ENCODE data around the gene CMSS1.

CMSS1 gene

DNA sequence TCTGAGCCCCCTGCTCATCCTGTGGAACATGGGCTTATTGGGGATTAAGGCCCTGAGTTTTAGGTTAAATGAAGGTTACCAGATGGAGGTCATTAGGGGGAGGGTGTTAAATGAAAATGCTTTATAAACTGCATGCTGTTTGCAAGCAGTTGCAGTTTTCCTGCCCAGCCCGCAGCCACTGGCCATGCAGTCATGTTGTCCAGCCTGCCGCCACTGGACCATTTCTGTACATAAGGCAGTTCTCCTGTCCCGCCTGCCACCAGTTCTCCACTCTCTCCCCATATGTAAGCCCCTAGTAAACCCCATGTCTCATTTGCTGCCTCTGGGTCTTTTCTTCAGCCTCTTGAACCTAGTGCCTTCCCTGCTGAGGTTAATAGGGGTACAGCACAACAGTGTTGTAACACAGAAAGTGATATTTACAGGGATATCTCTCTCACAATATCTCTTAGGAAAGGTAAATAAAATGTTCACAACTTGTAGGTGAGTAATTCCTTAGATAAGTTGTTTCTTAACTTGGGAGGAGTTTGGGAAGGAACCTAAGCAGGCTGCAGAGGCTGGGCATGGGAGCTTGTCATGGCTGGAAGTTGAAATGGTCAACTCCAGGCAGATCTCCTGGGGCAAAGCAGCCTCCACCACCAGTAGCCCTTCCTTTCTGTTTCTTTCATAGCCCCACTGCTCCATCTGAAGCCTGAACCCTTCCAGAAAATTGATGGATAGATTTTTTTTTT is 148.2 kb downstream of the CMSS1 start:
- no peak for DNase-seq

DNA sequence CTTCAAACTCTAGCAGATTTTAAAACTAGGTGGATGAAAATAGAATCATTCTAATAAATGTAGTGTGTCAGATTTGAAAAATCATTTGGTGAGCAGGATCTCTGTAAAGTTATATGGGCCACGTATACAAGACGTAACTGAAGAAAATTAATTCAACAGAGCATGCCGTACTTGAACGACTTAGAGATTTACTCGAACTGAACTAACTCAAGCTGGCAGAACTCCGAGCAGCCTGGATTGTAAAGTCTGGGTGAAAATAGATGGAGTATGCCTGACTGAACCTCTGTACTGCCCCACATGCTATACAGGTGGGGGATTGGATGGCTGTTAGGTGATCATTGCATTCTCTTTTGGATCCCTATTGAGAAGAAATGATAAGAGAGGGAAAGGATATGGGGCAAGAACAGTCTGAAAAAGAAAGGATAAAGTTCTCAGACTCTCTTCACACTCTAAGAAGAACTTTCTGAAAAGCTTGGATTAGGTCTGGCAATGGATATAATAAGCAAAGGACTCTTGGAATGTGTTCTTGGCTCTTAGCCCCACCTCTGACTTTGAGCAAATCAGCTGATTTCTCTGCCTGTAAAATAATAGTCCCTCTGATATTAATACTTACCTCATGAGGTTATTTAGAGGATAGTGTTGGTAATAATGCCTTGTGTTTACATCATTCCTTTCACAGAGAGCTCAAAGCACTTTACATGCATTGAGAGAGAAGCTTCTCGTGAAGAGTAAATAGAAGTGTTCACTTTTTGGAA is 149.2 kb downstream of the CMSS1 start:
- DNase-seq = no peak

DNA sequence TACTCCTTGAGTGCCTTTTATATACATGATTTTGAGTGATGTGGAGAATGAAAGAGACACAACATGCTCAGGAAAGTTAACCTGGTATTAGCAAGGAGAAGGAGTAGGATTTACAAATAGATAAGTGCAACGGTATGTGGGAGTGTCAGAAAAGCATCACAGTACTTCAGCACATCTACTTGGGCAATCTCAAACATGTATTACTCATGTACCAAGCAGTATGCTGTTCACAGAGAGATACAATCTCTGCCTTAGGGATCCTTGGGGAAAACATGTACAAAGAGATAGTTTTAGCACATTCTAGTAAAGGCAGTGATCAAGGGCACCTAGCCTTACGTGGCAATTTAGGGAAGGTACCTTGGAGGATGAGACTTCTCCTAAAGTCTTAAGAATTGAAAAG is 150.1 kb downstream of the CMSS1 start:
- DNase-seq = no peak

DNA sequence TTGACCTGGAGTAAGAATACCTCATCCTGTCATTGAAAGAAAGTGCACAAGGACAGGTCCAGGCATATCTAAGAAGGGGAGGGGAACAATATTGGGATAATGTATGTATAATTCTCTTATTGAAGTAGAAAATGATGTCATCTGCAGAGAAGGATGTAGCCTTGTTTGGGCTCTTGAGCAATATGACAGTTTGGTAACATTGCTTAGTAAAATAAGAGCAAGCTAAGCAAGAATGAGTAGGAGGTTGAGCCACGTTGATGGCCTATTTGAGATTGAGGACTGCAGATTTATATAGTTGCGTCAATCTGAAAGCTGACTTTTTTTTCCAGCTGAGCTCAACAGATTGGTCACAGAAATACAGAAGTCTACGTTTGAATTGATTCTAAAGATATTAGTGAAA is 151.5 kb downstream of the CMSS1 start:
- DNase-seq = peak; percentile 95

DNA sequence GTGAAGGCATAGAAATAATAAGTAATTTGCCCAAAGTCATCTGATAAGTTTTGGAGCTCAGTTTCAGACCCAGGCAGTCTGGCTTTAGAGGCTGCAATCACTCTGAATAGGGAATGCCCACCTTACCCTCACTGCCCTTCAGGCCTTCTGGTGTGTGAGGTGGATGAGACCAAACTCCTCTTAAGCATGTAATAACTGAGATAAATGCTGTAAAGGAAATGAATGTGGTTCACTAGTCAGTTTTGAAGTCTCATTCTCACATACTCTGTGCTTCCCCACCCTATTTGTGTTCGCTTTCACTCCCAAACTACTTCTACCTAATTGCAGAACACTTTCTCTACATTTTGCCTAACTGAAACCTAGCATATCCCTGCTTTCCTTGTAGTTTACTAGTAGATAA is 152.5 kb downstream of the CMSS1 start:
- no peak for DNase-seq

DNA sequence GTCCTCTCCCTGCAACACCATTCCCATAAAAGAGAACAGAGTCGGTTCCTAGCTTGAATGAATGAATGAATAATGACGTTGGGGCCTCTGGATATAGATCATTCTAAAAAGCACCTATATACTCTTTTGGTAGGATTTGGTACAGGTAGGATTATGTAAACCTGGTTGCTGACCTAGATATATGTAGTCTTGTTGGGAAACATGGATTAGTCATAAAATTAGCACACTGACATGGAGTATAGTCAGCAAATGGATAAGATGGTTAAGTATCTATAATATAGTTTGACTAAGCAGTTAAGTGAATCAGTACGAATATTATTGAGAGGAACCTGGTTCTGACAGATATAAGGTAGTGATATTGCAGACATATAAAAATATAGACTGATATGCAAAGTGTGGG is 154.1 kb downstream of the CMSS1 start:
- DNase-seq = no peak

DNA sequence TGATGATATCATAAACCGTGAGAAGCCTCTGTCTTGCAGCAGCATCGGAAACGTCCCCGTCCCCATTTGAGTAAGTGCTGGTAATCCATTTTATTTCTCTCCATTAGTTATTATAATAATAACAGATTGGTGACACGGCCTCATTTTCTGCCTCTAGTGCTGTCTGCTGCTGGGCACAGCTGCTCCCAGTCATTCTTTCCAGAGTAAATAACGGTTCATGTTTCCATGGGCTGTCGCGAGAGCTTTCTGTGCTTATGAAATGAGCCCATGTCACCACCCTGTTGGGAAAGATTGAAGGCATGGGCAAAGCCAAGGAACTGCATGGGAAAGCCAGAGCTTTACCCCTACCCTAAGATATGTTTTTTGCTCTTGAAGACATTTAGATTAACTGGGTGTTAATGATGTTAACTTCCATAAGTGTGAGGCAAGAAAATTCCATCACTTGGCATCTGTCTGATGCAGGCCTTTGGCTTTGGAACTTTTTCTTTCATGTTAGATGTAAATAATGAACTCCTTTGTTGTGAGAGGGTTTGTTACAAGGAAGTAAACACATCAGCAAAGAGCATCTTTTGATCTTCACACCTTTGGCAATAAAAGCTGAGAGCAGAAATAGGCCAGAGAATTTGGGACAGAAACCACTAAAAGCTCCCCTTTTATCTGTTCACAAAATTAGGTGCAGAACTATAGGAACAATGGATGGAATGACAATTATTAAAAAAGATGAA is 154.9 kb downstream of the CMSS1 start:
- no peak for DNase-seq

DNA sequence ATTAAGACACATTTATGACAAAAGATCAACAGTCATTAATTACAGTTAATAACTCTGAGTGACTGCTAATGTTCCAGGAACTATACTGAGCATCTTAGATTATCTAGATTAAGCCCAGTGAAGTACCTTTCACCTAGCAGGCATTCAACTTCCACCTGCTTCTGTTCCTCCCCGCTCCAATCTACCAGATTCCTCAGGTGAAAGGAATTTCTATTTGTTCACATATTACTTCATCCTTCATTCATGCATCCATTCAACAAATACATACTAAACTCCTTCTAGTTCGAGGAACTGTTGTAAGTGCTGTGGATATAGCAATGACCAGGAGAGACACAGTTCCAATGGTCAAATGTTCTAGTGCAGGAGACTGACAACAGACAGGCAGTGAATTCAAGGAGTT is 157.3 kb downstream of the CMSS1 start:
- no peak for DNase-seq

DNA sequence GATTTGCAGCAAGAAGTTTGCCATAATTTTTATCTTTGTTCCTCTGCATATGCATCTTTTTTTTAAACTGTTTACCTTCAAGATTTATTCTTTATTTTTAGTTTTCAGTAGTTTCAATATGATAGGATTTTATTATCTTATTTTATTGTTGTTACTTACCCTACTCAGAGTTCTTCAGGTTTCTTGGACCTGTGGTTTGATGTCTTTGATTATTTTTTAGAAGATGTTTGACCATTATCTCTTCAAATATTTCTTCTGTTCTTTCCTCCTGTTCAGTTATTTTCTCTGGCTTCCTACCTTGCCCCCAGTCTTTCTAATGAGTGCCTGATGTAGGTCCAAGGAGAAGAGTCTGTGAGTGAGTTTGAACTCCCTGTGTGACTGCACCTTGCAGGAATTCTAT is 158.9 kb downstream of the CMSS1 start:
- DNase-seq = no peak

DNA sequence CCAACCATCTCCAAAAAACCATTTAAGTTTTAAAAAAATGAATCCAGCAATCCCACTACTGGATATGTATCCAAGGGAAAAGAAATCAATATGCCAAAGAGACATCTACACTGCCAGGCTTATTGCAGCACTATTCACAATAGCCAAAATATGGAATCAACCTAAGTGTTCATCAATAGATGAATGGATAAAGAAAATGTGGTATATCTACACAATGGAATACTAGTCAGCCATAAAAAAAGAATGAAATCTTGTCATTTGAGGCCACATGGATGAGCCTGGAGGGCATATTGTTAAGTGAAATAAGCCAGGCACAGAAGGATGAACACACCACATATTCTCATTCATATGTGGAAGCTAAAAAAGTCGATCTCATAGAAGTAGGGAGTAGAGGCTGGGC is 160.6 kb downstream of the CMSS1 start:
- DNase-seq = no peak

DNA sequence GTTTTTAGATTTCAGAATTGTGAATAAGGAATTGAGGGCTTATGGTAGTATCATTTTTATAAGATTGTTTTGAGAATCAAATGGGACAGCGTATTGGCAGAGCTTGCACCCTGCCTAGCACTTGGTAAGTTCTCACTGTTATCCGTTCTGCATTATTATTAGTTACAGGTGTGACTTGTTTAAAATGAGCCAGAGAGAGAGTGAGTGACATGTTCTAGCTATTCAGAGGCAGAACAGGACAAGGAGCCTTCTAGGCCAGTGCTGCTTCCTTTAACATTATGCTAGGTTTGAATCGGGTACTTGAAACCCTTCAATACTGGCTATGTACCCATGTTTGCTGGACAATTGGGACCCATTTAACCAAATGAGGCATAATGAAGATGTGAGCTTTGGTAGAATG is 162.9 kb downstream of the CMSS1 start:
- no peak for DNase-seq

DNA sequence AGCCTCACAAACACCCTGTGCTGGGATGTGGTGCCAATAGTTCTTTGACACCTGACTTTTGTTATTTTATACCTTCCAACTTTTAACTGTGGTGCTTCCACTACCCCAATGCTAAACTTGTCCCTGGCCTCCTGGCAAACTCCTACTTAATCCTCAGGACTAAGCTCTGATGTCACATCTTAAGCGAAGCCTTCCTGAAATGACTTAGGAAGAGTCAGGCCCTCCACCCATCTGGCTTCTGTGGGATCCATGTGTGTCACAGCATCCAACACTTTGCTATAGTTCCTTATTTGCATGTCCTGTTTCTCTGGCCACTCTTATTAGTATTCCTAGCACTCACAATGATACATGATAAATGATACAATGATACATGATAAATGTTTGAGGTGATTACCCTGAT is 163.5 kb downstream of the CMSS1 start:
- DNase-seq = no peak

DNA sequence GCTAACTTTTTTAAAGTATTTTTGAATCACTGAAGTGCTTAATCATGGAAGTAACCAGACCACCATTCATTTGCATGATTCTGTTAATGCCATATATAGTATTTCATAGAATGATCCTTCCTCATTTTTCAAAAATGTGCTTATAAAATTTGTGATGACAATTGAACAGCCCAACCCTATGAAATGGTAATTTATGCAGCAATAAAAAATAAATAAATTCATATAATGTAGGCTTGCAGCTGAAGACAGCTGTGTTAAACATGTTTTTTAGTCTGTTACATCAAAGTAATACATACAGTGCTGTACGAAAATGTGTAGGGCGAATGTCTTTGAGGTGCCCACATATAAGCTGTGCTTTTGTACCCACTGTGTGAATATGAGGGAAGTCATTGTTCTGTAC is 165.0 kb downstream of the CMSS1 start:
- no peak for DNase-seq

DNA sequence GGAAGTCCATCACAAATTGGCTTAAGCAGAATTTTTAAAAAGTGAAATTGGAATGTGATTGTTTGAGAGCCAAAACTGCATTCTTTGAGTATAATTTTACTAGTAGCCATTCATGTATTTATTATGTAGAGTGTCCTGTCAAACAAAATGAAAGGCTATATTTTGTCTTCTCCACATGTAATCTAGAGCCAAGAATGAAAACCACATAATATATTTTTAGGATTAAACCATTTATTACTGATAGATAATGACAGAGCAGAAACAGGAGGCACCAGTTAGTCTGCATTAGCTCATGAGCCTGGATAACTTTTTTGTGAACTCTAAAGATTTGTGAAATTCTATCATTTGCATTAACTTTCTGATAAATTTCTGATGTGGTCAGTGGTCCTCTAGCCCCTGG is 166.5 kb downstream of the CMSS1 start:
- no peak for DNase-seq

DNA sequence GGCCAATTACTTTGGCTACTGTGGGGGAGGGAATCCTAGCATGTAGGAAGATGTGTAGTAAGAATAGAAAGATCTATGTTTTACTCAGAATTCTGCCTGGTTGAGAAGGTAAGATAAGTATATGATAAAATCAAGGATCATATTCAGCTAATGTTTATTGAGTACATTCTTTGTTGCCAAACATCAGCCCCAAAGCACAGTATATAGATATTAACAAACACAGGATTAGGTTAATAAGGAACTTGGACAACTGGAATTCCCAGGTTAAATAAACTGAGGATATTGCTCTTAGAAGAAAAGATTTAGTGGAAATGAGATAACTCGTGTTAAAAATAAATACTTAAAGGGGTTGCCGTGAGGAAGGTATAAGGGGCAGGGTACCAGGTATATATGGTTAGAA is 167.0 kb downstream of the CMSS1 start:
- no peak for DNase-seq

DNA sequence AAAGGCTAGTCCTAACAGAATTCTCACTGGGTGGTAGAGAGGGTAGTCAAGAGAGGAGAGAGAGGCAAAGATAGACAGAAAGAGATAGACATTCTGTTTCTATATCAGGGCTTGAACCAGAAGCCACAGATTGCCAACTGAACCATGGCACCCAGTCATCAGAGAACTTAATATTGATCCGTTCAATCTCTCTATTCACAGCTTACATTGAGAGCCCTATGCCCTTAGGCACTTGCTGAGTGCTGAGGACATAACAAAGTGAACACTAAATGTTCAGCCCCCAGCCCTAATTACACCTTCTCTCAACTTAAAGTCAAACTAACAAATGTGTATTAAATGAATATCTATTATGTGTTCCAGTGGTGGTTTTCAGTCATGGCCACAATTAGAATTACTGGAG is 172.5 kb downstream of the CMSS1 start:
- no peak for DNase-seq

DNA sequence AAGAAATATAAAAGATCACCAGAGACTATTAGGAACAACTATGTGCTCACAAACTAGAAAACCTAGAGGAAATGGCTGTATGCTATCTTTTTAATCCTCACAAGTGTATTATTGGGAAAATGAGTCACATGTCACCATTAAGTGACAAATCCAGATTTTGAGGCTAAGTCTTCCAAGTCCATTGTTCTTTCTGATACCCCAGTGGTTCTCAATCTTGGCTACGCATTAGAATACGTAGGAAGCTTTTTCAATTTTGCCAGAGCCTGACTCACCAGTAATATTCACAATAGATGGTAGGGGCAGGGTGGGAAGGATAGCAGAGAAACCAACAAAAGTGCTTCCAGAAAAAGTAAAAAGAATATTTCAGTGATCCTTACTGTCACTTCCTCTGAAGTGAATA is 179.6 kb downstream of the CMSS1 start:
- no peak for DNase-seq

DNA sequence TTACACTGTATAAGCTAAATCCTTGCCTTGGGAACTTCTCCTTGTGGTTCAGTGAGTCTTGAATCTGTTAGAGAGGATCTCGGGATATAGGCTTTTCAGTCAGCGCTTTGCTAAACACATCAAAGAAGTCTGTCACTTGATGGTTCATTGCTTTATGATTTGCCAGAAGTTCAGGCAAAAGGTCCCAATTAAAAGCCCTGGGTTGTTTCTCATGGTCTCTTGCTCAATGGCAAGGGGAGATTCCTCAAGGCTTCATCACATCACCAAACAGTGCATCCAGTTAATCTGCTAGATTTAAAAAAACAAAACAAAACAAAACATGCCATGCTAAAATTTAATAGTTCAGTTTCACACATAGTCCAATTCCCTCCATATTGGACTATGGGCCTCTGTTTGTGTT is 181.9 kb downstream of the CMSS1 start:
- no peak for DNase-seq

DNA sequence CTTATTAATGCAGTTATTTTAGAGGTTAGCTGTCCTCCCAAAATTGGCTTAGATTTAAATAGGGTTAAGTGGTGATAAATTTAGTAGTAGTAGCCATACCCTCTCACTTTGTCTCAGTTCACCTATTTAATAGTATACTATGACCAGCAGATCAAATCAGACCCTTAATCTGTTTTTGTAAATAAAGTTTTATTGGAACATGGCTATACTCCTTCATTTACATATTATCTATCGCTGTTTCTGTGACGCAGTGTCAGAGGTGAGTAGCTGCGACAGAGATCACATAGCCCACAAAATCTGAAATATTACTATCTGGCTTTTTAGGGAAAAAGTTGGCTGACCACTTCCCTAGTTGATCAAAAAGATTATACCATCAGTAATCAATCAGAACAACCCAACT is 183.4 kb downstream of the CMSS1 start:
- no peak for DNase-seq

DNA sequence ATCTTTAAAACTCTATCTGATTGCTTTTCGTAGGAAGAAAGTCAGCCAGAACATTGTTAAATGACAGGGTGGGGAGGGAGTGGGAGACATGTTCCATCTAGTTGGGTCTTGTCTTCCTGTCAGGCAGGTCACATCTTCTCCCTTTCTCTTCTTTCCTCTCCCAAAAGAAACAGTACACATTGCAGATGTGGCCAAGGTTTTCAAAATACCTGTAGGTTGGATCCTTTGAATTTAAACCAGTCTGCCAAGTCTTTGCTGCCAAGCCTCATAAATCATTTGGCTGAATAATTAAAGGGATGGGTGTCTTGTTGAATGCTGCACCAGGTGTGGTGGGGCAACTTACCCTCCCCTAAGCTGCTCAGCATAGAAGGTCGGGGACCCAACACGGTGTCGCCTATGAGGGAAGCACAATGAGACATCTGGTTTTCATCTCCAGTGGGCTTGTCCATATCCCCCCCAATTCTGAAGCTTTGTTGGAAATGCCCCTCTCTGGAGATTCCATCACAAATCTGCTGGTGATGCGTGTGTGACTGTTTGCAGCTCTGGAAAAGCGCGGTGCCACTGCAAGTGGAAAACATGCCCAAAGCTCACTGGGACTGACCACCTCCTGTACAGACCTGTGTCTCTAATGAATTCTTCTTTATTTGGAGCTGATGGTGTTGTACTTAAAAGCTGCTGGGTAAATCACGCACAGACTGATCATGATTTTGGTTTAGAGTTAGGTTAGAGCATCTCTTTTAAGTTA is 184.0 kb downstream of the CMSS1 start:
- DNase-seq = no peak

DNA sequence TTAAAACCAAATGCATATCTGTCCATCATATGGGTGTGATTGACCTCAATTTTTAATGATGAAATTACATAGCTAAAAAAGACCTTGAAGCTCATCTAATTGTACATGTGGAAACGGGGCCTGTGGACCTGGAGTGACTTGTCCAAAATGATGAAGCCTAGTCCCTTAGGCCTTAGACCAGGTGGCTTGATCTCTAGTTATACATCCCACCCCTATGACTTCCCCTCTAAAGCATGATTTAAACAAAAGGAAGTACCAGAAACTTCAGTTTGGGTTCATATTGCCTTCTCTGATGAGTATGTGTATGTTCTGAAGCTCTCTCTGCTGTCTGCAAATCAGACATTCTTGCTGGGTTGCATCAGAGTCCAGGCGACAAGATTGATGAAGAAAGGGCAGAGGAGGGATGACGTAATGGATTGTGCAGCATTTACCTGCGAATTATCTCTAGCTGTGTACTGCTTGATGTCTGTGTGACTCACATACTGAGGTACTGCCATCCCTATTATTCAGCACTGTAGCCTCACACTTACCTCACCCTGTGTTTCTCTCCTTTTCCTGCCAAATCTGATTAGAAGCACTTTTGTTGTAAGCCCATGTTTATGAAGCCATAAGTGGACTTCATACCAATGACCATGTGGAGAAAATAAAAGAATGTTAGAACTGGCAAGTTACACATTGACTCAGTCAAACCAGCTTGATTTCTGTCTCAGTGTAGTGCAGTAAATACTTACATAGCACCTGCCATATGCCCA is 185.1 kb downstream of the CMSS1 start:
- DNase-seq = no peak

DNA sequence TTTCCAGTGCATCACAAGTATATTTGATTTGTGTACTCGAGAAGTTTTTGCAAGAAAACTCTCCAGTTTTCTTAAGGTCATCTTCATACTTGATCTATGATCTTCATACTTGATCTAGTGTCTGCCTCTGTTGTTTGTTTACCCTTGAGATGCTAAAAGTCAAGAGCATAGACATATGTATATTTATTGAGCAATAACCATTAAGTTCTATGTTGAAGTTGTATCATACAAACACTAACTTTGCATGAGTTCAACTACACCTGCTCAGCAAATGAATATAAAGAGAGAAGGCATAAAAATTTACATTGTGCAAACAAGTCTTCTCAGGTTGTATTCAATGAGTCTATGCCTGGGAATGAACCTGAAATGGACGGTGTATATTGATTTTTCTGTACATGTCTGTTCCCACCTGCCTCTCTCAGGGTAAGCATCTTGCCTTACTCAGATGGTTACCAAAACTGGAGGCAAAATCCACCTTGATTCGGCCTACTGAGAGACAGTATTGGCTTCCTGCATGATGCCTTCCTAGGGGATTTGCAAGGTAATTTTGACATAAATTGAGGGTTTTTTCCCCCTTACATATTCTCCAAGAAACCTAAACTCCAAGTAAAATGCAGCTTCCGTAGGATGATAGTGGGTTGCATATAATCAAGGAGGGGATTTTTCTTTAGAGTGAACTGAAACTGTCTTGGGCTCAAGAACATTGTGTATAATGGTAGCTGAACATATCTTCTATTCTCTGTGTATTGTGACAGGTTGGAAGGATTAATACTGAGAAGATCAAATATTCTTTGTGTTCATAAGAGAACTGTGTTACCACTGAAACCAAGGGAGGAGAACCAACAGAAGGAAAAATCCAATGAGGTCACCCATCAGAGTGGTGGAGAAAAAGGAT is 186.2 kb downstream of the CMSS1 start:
- no peak for DNase-seq

All from inflammatory macrophage treated with lipopolysaccharide for 4 hours (primary cell).